ENCODE measurements around the gene STS.

Gene STS, protein sequence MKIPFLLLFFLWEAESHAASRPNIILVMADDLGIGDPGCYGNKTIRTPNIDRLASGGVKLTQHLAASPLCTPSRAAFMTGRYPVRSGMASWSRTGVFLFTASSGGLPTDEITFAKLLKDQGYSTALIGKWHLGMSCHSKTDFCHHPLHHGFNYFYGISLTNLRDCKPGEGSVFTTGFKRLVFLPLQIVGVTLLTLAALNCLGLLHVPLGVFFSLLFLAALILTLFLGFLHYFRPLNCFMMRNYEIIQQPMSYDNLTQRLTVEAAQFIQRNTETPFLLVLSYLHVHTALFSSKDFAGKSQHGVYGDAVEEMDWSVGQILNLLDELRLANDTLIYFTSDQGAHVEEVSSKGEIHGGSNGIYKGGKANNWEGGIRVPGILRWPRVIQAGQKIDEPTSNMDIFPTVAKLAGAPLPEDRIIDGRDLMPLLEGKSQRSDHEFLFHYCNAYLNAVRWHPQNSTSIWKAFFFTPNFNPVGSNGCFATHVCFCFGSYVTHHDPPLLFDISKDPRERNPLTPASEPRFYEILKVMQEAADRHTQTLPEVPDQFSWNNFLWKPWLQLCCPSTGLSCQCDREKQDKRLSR

DNA sequence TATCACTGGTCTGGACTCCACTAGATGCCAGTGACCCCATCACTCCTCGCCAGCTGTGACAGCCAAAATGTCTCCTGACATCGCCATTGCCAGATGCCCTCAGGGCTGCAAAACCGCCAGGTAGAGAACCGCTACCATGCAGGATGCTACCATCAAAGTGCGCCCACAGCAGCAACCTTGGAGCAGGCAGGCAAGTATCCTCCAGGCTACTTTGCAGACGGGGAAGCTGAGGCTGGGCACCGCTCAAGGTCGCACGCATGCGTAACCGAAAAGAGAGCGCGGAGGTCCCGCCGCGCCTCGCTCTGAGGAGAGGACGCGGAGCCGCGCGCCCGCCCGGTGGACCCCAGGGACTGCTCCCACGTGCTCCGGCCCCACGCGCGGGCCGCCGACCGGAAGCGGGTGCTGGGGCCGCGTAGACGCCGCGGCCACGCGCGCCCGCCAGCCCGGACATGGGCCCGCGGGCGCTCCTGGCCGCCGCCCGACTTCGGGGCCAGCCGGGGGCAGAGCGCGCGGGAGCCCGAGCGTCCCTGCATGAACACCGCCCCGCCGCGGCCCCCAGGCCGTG, at the start of gene STS:
STS (plus strand) TSS at position 300 of the 565 bp plus-strand sequence. CDS start 105,488 bp downstream, outside the sequence.
- DNase-seq (ENCODE audit: low read depth in 2 of 2): no peak

DNA sequence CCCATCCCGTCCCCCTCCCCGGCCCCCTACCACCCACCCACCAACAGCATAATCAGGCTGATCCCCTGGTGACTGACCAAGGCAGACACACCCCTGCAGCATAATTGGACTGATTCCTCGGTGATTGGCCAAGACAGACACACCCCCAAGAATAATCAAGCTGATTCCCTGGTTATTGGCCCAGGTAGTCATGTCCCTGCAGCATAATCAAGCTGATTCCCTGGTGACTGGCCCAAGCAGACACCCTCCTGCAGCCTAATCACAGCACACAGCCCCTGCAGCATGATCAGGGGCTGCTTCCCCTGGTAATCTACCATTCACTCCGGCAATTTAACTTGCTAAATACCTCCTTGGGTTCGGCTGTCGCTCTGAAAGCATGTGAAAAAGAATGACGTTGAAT, 47.5 kb upstream of the STS start:
- no peak for DNase-seq (ENCODE audit: low read depth in 2 of 2)

DNA sequence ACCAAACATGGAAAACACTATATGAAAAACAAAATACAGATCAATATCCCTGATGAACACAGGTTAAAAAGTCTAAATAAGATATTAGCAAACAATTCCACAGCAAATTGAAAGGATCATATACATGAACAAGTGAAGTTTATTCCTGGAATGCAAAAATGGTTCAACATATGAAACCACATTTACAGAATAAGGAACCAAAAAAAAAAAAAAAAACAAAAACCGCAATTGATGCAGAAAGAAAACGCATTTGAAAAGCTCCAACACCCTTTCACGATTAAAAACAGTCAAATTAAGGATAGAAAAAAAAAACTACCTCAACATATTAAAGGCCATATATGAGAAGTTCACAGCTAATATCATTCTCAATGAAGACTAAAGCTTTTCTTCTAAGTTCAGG, 45.4 kb upstream of the STS start:
- DNase-seq (ENCODE audit: low read depth in 2 of 2): no peak

DNA sequence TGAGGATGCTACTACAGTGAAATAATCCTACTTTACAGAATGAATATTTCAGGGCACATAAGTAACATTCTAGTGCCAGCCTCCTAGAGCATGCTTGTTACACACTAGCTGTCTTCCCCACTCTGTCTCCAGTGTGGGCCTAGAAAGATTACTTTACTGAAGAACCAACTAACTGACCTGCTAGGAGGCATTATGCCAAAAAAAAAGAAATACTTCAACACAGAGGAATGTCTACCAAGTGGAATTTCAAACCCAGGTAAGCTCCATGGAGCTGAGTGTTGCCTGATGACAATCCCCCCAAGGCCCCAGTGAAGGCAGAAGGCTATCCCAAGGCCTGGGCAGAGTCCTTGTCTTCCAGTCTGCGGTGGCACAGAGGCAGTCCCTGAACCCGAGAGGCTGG, 40.9 kb upstream of the STS start:
- DNase-seq (ENCODE audit: low read depth in 2 of 2): no peak

DNA sequence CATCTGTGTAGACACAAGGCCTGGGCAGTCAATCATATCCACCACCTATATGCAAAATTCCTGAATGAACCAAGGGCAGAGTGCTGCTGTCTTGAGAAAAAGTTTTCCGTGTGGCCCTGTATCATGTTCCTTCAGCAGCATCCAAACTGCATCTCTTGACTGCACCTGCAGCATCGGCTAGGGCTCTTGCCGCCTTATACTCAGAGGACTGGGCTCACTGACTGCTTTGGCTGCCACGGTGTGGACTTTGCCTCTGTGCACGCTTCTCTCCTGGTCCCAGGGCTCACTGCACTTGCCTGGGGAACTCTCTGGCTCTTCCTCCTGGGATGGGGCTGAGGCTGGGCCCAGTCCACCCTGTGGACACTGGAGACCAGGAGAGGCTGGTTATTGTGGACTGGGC, 39.5 kb upstream of the STS start:
- DNase-seq (ENCODE audit: low read depth in 2 of 2): no peak

DNA sequence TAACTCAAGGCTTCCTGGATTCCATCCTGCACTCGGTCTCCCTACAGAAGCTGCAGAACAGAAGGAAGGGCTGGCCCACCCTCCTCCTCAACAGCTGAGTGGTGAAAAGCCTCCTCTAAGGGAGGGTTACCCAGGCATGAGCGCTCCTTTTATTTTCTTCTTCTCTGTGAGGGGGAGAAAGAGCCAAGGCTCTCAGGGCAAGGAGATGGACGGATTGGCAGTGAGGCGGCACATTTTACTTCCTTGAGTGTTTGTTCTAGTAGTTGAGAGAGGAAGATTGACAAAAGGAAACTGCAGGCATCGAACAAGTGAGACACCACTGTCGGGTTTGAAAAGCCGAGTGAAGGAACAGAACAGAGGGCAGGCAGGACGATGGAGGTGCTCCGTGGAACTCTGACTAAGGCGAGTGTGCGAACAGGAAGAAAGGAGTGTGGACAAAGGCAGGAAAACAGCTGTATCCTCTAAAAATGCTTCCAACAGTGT, 38.4 kb upstream of the STS start:
- DNase-seq (ENCODE audit: low read depth in 2 of 2): no peak

DNA sequence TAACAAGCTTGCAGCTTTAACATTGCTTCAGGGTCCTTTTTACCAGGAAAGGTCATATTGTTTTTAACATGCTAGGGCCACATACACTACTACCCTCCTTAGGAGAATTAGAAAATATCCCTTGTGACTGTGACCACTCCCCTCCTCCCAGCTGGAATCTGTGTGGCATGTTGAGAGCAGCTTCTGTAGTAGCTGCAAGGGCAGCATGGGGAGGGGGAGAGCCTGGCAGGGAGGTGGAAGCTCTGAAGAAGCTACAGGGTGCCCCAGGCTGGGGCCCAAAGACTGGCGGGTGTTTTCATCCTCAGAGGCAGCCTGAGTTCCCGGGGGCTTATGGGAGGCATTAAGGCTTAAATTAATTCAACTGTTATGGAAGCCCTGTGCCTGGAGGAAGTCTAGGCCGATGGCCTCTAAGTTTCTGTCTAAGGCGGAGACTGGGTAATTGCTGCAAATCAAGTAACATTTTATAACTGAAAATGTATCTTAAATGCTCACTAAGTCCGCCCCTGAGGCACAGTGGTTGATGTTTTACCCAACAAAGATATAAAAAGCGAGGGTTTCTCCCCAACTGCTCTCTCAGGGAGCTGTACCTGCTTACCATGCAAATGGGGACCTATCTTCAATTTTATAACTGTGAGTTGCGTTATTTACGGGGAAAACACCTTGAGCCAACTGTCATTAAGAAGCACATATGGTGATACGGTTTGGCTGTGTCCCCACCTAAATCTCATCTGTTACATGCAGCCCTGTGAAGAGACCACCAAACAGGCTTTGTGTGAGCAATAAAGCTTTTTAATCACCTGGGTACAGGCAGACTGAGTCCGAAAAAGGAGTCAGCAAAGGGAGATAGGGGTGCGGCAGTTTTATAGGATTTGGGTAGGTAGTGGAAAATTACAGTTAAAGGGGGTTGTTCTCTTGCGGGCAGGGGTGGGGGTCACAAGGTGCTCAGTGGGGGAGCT, 37.4 kb upstream of the STS start:
- DNase-seq (ENCODE audit: low read depth in 2 of 2): no peak

DNA sequence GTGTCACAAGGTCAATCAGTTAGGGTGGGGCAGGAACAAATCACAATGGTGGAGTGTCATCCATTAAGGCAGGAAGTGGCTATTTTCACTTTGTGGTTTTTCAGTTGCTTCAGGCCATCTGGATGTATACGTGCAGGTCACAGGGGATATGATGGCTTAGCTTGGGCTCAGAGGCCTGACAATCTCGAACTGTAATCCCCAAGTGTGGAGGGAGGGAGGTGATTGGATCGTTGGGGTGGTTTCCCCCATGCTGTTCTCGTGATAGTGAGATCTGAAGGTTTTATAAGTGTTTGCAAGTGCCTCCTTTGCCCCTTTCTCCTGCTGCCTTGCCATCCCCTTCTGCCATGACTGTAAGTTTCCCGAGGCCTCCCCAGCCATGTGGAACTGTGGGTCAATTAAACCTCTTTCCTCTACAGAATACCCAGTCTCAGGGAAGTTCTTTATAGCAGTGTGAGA, 36.7 kb upstream of the STS start:
- DNase-seq (ENCODE audit: low read depth in 2 of 2): no peak

DNA sequence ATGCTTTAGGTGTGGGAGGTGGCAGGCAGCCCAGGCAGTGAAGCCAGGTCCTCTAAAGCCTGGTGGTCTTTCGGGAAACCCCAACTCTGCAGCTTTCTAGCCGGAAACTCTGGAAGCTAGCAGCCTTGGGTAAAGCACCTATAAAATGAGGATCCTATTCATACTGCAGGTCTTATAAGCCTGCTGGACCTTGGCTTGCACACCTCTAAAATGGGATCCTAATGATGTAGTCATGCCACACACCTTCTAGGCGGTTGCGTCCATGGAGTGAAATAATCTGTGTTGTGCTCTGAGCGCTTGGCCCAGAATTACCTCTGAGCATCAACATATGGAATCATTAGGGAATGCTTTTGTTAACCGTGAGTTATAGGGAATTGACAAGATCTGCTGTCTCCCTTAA, 36.0 kb upstream of the STS start:
- no peak for DNase-seq (ENCODE audit: low read depth in 2 of 2)

DNA sequence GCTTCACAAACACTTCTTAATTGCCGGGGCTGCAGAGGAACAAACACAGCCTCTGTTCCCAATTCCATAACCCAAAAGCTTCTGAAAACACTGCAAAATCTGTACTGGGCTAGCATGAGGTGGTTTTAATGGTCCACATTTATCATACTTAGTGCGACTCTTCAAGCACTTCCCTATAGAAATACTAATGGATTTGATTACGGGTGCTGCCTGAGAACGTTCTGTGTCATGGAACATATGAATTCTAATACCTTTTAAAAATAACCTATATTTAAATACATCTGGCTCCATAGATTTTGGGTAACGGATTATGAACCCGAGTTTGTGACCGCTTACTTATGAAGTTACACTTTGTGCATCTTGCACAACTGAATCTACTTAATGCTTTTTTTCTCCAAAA, 35.4 kb upstream of the STS start:
- no peak for DNase-seq (ENCODE audit: low read depth in 2 of 2)

DNA sequence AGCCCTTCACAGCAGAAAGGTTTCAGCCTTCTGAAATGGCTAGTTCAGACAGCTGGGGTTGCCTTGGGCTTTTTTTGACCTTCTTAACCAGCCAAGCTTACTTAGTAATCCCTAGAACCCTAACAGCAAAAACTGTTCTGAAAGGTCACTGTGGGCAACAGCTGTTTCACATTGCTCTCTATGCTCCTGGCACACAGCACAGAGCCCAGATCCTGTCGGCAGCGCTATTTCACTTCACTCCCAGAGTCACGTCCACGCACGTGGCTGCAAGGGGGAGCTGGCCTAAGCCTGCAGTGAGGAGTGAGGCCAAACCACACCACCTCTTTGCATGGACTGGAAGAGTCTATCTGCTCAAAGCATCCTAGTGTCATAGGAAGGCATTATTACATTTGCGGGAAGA, 32.0 kb upstream of the STS start:
- no peak for DNase-seq (ENCODE audit: low read depth in 2 of 2)

DNA sequence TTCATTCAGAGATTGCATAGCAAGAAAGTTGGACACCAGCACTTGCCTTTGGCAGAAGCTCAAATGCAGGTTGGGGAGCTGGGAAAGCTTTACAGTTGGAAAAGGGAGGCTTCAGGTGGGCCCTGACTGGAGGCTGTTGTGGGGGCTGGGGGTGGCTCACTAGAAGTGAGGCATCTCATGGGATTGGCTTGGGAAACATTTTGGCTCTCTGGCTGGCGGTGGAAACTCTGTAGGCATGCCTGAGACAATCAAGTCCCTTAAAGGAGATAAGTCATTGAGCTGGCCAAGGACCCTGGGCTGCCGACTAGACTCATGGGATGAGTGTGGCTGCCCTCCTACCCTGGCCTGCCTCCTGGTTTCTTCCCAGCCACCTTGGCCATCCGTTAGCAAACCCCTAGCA, 31.4 kb upstream of the STS start:
- DNase-seq (ENCODE audit: low read depth in 2 of 2): no peak

DNA sequence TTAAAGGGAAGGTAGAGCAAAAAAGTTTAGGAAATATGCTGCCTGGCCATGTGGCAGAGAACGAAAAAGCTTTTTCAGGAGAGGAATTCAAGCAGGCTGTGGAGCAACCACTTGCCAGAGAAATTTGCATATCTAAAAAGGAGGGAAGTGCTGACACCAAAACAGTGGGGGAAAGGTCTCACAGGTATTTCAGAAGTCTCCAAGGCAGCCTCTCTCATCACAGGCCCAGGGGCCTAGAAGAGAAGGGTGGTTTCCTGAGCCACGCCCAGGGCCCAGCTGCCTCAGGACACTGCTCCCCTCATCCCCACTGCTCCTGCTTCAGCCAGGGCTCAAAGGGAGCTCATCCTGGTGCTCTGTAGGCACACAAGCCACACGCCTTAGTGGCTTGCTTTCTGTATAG, 29.9 kb upstream of the STS start:
- no peak for DNase-seq (ENCODE audit: low read depth in 2 of 2)

DNA sequence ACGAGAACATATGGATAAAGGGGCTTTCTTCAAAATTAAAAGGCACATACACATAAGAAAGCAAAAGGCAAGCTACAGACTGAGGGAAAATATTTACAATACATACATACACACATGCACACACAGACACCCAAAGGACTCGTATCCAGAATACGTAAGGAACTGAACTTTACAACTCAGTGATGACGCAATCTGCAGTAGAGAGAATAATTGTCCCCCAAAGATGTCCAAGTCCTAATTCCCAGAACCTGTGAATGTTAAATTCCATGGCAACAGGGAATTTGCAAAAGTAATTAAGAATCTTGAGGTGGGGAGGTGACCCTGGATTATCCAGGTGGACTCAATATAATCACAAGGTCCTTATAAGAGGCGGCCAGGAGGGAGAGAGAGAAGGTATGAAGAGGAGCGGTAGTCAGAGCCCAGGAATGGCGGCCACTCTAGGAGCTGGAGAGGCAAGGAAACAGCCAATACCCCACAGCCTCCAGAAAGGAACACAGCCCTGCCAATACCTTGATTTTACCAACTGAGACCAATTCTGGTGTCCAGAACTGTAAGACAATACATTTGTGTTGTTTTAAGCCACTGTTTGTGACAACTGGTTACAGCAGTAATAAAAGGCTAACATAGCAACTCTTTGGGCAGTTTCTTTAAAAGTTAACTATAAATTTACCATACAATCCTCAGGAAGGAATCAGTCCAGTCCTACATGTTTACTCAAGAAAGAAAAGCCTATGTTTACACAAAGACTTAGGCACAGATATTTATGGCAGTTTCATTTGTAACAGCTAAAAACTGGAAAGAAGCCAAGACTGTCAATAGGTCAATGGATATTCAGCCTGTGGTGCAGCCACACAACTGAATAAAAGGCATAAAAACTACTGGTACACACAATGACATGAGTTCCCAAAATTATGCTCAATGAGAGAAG, 27.3 kb upstream of the STS start:
- no peak for DNase-seq (ENCODE audit: low read depth in 2 of 2)

DNA sequence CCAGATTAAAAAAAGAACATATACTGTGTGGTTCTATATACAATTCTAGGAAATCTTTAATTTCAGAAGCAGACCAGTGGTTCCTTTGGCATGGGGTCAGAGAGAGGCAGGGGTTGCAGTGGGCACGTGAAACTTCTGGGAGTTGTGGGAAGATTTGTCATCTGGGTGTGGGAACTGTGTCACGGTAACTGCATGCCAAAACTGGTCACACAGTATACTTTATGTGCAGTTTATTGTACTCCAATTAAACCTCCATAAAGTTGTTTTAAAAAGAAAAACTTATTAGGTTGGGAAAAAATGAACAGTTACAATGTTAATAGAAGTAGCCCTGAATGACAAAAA, 26.7 kb upstream of the STS start:
- no peak for DNase-seq (ENCODE audit: low read depth in 2 of 2)

DNA sequence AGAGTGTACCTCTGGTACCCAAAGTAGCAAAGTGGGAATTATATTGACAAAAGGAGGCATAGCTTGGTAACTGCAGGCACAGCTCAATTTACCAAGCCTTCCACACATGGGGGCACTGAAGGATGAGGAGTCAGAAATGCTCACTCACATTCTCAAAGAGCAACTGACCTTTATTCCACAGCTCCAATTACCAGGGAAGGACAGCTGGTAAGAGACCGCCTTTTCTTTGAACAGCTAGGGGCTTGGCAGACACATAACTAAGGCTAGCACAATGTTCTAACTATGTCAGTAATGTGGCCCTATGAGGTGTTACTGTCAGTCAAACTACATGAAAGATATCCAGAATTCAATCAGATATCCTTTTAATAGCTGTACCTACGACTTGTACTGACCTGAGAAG, 20.5 kb upstream of the STS start:
- no peak for DNase-seq (ENCODE audit: low read depth in 2 of 2)

DNA sequence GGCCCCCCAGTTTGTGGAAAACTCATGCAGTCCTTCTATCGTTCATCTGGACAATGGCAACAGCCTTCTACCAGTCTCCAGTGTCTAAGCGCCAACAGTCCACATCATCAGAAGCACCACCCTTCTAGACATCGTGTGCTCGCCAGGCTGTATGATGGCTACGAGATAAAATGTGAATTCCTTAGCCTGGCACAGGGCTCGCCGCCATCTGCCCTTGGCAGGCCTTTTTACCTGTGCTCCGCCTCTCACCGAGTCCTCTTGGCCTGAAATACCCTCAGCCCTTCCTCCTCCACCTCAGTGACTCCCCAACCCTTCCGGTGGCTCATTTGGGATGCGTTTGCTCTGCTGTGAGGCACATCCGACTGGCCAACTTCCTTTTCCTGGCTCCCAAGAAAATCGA, 15.9 kb upstream of the STS start:
- no peak for DNase-seq (ENCODE audit: low read depth in 2 of 2)

DNA sequence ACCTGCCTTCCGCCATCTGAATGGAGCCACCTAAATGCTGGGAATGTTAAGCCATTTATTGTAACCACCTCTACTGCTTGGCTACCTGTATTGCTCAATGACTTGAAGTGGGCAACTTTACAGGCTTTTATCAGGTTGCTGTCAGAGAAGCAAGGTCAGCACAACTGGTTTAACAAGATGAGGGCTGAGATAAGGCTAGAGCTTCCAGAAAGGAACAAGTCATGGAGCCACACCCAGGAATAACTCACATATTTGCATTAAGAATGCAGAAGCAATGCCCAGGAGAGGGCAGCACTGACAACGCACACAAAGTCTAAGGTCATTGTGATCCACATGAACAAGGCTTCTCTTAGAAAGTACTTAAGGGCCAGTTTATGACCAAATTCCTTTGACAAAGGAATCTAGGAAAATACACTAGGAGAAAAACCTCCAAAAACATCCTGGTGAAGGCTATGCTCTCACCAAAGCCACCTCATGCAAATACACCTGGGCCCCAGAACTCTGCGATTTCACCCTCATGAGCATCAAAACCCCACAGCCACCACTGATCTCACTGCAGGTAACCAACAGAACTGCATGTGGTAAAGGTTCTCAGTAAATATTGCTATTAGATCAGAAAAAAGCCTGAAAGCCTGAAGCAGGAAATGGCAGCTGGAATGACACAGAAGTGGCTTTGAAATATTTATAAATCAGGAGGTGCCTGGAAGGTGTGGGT, 15.0 kb upstream of the STS start:
- no peak for DNase-seq (ENCODE audit: low read depth in 2 of 2)

DNA sequence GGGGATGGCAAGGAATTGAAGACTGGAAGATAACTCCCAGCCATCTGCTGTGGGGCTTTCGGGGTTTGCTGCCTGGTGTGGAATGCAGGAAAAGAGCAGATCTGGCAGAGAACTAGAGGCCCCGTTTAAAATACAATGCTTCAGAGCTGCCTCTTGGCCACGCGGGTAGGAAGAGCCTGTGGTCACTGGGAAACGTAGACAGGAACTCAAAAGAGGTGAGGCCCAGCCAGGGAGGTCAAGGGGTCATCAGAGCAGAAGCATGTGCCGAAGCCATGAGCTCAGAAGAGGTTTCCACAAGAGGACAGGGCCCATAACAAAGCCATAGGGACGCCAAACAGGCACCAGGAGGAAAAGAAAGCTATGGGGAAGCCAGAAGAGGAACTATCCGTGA, 14.5 kb upstream of the STS start:
- DNase-seq (ENCODE audit: low read depth in 2 of 2): no peak

DNA sequence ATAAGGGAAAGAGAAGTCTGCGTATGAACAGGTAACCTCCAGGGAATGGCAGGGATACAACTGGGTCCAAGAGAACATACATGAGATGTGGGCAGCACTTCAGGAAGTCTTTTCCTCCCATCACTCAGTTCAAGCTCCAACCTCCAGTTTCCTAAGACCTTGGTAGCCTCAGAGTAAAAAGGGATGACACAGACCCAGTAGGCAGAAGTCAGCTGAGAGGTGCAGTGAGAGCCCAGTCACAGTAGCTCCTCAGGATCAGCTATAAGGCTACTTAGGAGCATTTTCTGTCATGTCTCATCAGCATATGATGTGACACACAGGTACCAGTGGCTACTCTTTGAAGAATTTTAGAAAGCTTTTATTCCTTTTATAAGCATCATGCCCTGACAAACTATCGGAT, 12.5 kb upstream of the STS start:
- DNase-seq (ENCODE audit: low read depth in 2 of 2): no peak
